Measurements from ENCODE around the gene ISCU. TPM values are rescaled to one million over a fixed set of nuclear protein-coding genes. Genes with fewer than 3 reads are reported as not detected.
A peak's percentile ranks its signal among the peaks of the same experiment; 100 is the strongest.
"Not testable (repeated sequence)": the region's sequence is repeated elsewhere in the genome, so short reads cannot be mapped to it uniquely, and the experiment has no call there.

ISCU gene
- total RNA-seq, 1 donor from 2014 or later, result 83.0 TPM

GRCh38 chr12:108586306-108586705 lies 23.9 kb downstream of the ISCU start:
- H3K36me3 ChIP-seq (ENCODE audit: control insufficient read depth in 3 of 3, insufficient read depth in 3 of 3, low read length in 3 of 3), result no peaks in the 10 kb centered on the region
- no peaks in the 10 kb centered on the region for H3K9me3 ChIP-seq (ENCODE audit: control insufficient read depth in 3 of 3, low read length in 3 of 3)
- H3K9ac ChIP-seq (ENCODE audit: low read depth in 1 of 3, low read length in 3 of 3), result no peak overlapping the region
- no peak overlapping the region for H3K4me3 ChIP-seq (ENCODE audit: low read length in 3 of 3)
- H3K27me3 ChIP-seq (ENCODE audit: control insufficient read depth in 3 of 3, insufficient read depth in 3 of 3, low read length in 3 of 3), result no peaks in the 10 kb centered on the region
- H3K4me1 ChIP-seq (ENCODE audit: control insufficient read depth in 3 of 3, insufficient read depth in 3 of 3, low read length in 3 of 3), result peaks cover 8 to 14% (median 9%) of the 10 kb centered on the region in 3 donors
- H3K27ac ChIP-seq (ENCODE audit: low read depth, low read length), result no peak overlapping the region

GRCh38 chr12:108587826-108588225 lies 25.4 kb downstream of the ISCU start:
- H3K9me3 ChIP-seq (ENCODE audit: control insufficient read depth in 3 of 3, low read length in 3 of 3), result no peaks in the 10 kb centered on the region
- H3K27ac ChIP-seq (ENCODE audit: low read depth, low read length), result no peak overlapping the region
- no peaks in the 10 kb centered on the region for H3K27me3 ChIP-seq (ENCODE audit: control insufficient read depth in 3 of 3, insufficient read depth in 3 of 3, low read length in 3 of 3)
- H3K4me1 ChIP-seq (ENCODE audit: control insufficient read depth in 3 of 3, insufficient read depth in 3 of 3, low read length in 3 of 3), result peaks cover 8 to 14% (median 9%) of the 10 kb centered on the region in 3 donors
- H3K9ac ChIP-seq (ENCODE audit: low read depth in 1 of 3, low read length in 3 of 3), result no peak overlapping the region
- no peaks in the 10 kb centered on the region for H3K36me3 ChIP-seq (ENCODE audit: control insufficient read depth in 3 of 3, insufficient read depth in 3 of 3, low read length in 3 of 3)
- no peak overlapping the region for H3K4me3 ChIP-seq (ENCODE audit: low read length in 3 of 3)

GRCh38 chr12:108589028-108589839 lies 26.8 kb downstream of the ISCU start:
- Histone ChIP-seq H3K27me3 (ENCODE audit: control insufficient read depth in 3 of 3, insufficient read depth in 3 of 3, low read length in 3 of 3) (no peaks in the 10 kb centered on the region), H3K4me3 (ENCODE audit: low read length in 3 of 3) (no peak overlapping the region), H3K4me1 (ENCODE audit: control insufficient read depth in 3 of 3, insufficient read depth in 3 of 3, low read length in 3 of 3) (peaks cover 0 to 4% (median 2%) of the 10 kb centered on the region in 3 donors), H3K27ac (ENCODE audit: low read depth, low read length) (no peak overlapping the region), H3K9me3 (ENCODE audit: control insufficient read depth in 3 of 3, low read length in 3 of 3) (no peaks in the 10 kb centered on the region), H3K9ac (ENCODE audit: low read depth in 1 of 3, low read length in 3 of 3) (peak overlapping the region in 1 of 3 donors; percentile 16), H3K36me3 (ENCODE audit: control insufficient read depth in 3 of 3, insufficient read depth in 3 of 3, low read length in 3 of 3) (no peaks in the 10 kb centered on the region)

DNA sequence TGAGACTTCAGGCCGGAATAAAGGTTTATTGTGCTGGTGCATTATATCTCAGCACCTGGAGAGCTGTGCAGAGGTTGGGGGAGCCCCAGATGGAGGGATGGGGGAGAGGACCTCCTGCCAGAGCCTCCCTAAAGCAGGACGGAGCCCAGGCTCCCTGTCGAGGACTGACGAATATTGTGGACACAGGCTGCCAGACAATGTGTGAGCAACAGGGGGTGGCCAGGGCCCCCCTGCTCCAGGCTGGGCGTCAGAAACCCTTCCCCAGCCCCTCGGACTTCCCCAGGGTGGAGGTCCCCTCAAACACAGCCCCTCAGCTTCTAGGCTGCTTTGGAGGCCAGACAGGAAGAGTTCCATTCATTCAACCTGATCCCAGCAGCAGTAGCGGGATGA lies 27.4 kb downstream of the ISCU start:
- H3K9ac ChIP-seq (ENCODE audit: low read depth in 1 of 3, low read length in 3 of 3), result no peak overlapping the region
- H3K27ac ChIP-seq (ENCODE audit: low read depth, low read length), result no peak overlapping the region
- no peaks in the 10 kb centered on the region for H3K27me3 ChIP-seq (ENCODE audit: control insufficient read depth in 3 of 3, insufficient read depth in 3 of 3, low read length in 3 of 3)
- H3K9me3 ChIP-seq (ENCODE audit: control insufficient read depth in 3 of 3, low read length in 3 of 3), result no peaks in the 10 kb centered on the region
- H3K4me1 ChIP-seq (ENCODE audit: control insufficient read depth in 3 of 3, insufficient read depth in 3 of 3, low read length in 3 of 3), result no peaks in the 10 kb centered on the region
- H3K4me3 ChIP-seq (ENCODE audit: low read length in 3 of 3), result no peak overlapping the region
- H3K36me3 ChIP-seq (ENCODE audit: control insufficient read depth in 3 of 3, insufficient read depth in 3 of 3, low read length in 3 of 3), result no peaks in the 10 kb centered on the region

DNA sequence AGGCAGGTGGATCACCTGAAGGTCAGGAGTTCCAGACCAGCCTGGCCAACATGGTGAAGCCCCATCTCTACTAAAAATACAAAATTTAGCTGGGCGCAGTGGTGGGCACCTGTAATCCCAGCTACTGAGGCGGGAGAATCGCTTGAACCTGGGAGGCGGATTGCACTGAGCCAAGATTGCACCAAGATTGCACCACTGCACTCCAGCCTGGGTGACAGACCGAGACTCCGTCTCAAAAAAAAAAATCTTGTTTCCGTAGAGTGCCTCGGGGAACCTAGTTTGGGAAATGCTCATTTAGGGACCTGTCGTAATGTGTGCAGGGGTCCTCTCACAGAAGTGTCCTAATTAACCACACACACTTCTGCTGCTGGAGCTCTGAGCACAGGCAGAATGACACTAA lies 28.1 kb downstream of the ISCU start:
- H3K36me3 ChIP-seq (ENCODE audit: control insufficient read depth in 3 of 3, insufficient read depth in 3 of 3, low read length in 3 of 3); H3K27ac ChIP-seq (ENCODE audit: low read depth, low read length); H3K9me3 ChIP-seq (ENCODE audit: control insufficient read depth in 3 of 3, low read length in 3 of 3); H3K4me1 ChIP-seq (ENCODE audit: control insufficient read depth in 3 of 3, insufficient read depth in 3 of 3, low read length in 3 of 3); H3K9ac ChIP-seq (ENCODE audit: low read depth in 1 of 3, low read length in 3 of 3); H3K4me3 ChIP-seq (ENCODE audit: low read length in 3 of 3); H3K27me3 ChIP-seq (ENCODE audit: control insufficient read depth in 3 of 3, insufficient read depth in 3 of 3, low read length in 3 of 3): not testable (repeated sequence)

- H3K4me1 ChIP-seq (ENCODE audit: control insufficient read depth in 3 of 3, insufficient read depth in 3 of 3, low read length in 3 of 3), result no peaks in the 10 kb centered on the region
- H3K4me3 ChIP-seq (ENCODE audit: low read length in 3 of 3), result no peak overlapping the region
- no peak overlapping the region for H3K27ac ChIP-seq (ENCODE audit: low read depth, low read length)
- H3K27me3 ChIP-seq (ENCODE audit: control insufficient read depth in 3 of 3, insufficient read depth in 3 of 3, low read length in 3 of 3), result no peaks in the 10 kb centered on the region
- H3K9ac ChIP-seq (ENCODE audit: low read depth in 1 of 3, low read length in 3 of 3), result no peak overlapping the region
- H3K36me3 ChIP-seq (ENCODE audit: control insufficient read depth in 3 of 3, insufficient read depth in 3 of 3, low read length in 3 of 3), result no peaks in the 10 kb centered on the region
- no peaks in the 10 kb centered on the region for H3K9me3 ChIP-seq (ENCODE audit: control insufficient read depth in 3 of 3, low read length in 3 of 3)
Observed at GRCh38 chr12:108591267-108591980, 29.0 kb downstream of the ISCU start.

DNA sequence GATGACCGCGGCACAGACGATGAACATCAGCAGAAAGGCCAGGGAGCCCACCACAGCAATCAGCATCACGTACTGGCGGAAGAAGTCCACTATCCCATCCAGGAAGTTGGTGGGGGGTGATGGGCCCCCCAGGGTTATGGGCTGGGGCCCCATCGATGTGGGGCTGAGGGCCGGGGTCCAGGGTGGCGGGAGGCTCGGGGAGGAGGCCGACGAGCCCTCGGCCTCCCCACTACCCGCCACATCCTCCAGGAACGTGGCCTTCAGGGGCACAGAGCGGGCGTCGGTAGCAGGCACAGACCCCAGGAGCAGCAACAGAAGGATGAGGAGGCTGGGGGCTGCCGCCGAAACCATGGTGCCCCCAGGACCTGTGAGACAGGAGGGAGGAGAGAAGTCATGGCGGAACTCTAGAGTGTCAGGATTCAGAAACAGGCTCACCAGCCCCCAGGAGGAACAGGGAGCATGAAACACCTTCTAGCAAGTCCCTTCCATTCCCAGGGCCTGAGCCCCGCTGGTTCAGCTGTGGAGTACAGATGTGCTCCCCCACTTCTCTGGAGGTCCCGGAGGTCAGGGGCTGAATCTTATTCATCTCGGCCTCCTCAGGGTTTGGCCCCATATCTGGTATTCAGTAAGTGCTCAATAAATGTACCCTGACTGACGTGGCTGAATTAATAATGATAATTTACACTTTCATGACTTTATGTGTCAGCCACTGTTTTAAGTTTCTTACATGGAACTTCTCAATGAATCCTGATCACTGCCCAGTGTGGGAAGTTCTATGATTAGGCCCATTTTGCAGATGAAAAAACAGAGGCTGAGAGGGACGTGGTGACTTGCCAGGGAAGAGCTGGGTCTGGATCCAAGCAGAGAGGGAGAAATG lies 29.9 kb downstream of the ISCU start:
- Histone ChIP-seq H3K36me3 (ENCODE audit: control insufficient read depth in 3 of 3, insufficient read depth in 3 of 3, low read length in 3 of 3) (no peaks in the 10 kb centered on the region), H3K9me3 (ENCODE audit: control insufficient read depth in 3 of 3, low read length in 3 of 3) (no peaks in the 10 kb centered on the region), H3K4me1 (ENCODE audit: control insufficient read depth in 3 of 3, insufficient read depth in 3 of 3, low read length in 3 of 3) (no peaks in the 10 kb centered on the region)

DNA sequence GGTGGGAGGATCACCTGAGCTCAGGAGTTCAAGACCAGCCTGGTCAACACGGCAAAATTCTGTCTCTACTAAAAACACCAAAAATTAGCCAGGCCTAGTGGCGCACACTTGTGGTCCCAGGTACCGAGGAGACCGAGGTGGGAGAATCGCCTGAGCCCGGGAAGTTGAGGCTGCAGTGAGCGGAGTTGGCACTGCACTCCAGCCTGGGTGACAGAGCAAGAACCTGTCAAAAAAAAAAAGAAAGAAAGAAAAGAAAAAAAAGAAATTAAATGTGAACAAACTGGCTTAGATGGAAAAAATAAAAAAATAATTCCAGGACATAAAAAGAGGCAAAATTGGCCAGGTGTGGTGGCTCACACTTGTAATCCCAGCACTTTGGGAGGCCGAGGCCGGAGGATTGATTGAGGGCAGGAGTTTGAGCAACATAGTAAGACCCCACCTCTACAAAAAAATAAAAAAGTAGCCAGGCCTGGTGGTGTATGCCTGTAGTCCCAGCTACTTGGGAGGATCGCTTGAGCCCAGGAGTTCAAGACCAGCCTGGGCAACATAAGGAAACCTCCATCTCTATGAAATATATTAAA lies 32.0 kb downstream of the ISCU start:
- H3K9me3 ChIP-seq (ENCODE audit: control insufficient read depth in 3 of 3, low read length in 3 of 3), result no peaks in the 10 kb centered on the region
- no peak overlapping the region for H3K27ac ChIP-seq (ENCODE audit: low read depth, low read length)
- no peaks in the 10 kb centered on the region for H3K27me3 ChIP-seq (ENCODE audit: control insufficient read depth in 3 of 3, insufficient read depth in 3 of 3, low read length in 3 of 3)
- H3K9ac ChIP-seq (ENCODE audit: low read depth in 1 of 3, low read length in 3 of 3), result no peak overlapping the region
- H3K36me3 ChIP-seq (ENCODE audit: control insufficient read depth in 3 of 3, insufficient read depth in 3 of 3, low read length in 3 of 3), result no peaks in the 10 kb centered on the region
- no peaks in the 10 kb centered on the region for H3K4me1 ChIP-seq (ENCODE audit: control insufficient read depth in 3 of 3, insufficient read depth in 3 of 3, low read length in 3 of 3)
- H3K4me3 ChIP-seq (ENCODE audit: low read length in 3 of 3), result no peak overlapping the region

More for the DNA sequence above, 29.9 kb downstream of the ISCU start:
- Histone ChIP-seq H3K27me3 (ENCODE audit: control insufficient read depth in 3 of 3, insufficient read depth in 3 of 3, low read length in 3 of 3) (no peaks in the 10 kb centered on the region), H3K27ac (ENCODE audit: low read depth, low read length) (no peak overlapping the region), H3K9ac (ENCODE audit: low read depth in 1 of 3, low read length in 3 of 3) (no peak overlapping the region), H3K4me3 (ENCODE audit: low read length in 3 of 3) (no peak overlapping the region)

DNA sequence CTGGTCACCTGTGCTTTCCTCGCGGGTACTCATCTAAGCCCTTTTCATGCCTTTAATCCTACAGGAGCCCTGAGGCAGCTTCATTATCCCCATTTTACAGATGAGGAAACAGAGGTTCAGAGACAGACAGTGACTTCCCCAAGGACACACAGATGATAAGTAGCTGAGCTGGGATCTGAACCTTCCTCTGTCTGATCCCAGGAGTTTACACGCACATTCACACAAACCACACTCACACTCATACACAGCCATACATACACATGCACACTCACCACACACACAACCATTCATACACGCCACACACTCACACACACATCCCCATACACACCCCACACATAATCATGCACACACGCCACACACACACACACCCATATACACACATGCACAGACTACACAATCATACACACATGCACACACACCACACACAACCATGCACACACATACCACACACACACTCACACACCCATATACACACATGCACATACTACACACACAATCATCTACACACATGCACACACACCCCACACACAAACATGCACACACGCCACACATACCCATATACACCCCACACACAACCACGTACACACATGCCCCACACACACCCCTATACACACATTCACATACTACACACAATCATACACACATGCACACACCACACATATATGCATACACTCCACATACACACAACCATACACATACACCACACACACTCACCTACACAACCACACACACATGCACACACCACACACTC lies 32.7 kb downstream of the ISCU start:
- Histone ChIP-seq H3K27me3 (ENCODE audit: control insufficient read depth in 3 of 3, insufficient read depth in 3 of 3, low read length in 3 of 3) (no peaks in the 10 kb centered on the region), H3K27ac (ENCODE audit: low read depth, low read length) (no peak overlapping the region), H3K36me3 (ENCODE audit: control insufficient read depth in 3 of 3, insufficient read depth in 3 of 3, low read length in 3 of 3) (no peaks in the 10 kb centered on the region), H3K9ac (ENCODE audit: low read depth in 1 of 3, low read length in 3 of 3) (no peak overlapping the region), H3K4me3 (ENCODE audit: low read length in 3 of 3) (no peak overlapping the region), H3K4me1 (ENCODE audit: control insufficient read depth in 3 of 3, insufficient read depth in 3 of 3, low read length in 3 of 3) (no peaks in the 10 kb centered on the region), H3K9me3 (ENCODE audit: control insufficient read depth in 3 of 3, low read length in 3 of 3) (no peaks in the 10 kb centered on the region)
